Fibroblast of lung (primary cell): ENCODE measurements around the gene THUMPD1.

Experiments used
- EZH2 ChIP-seq: IDR thresholded peaks from 2 replicates; pipeline ENCODE4 v1.5.1; 2012; ENCODE audit warnings: low read length, control low read depth, mild to moderate bottlenecking; ENCODE audit errors: missing control alignments
- TF ChIP-seq, protein P1 (sequence below), 2 donors: IDR thresholded peaks in 1 of 2; conservative IDR thresholded peaks in 1 of 2; 1 replicate in 1 of 2; 2 replicates in 1 of 2; pipeline ENCODE4 v1.5.1; 2011 to 2012; ENCODE audit warnings: low read length in 2 of 2, control low read depth in 1 of 2, inconsistent platforms in 1 of 2, low read depth in 1 of 2, mild to moderate bottlenecking in 1 of 2

GRCh38 chr16:20707461-20707860 is 34.2 kb downstream of the THUMPD1 start:
- TF ChIP-seq, protein P1, sequence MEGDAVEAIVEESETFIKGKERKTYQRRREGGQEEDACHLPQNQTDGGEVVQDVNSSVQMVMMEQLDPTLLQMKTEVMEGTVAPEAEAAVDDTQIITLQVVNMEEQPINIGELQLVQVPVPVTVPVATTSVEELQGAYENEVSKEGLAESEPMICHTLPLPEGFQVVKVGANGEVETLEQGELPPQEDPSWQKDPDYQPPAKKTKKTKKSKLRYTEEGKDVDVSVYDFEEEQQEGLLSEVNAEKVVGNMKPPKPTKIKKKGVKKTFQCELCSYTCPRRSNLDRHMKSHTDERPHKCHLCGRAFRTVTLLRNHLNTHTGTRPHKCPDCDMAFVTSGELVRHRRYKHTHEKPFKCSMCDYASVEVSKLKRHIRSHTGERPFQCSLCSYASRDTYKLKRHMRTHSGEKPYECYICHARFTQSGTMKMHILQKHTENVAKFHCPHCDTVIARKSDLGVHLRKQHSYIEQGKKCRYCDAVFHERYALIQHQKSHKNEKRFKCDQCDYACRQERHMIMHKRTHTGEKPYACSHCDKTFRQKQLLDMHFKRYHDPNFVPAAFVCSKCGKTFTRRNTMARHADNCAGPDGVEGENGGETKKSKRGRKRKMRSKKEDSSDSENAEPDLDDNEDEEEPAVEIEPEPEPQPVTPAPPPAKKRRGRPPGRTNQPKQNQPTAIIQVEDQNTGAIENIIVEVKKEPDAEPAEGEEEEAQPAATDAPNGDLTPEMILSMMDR (conservative IDR thresholded peaks at IDR 0.05 in 1 of 2, IDR thresholded peaks at IDR 0.05 in 1 of 2; ENCODE audit: low read depth in 1 of 2, low read length in 2 of 2), result no peak
- no peak for TF ChIP-seq EZH2
